Transverse colon (tissue), 3 donors: ENCODE results near the gene LMX1B.

Source experiments
- CTCF ChIP-seq, 5 experiments: fragments of 200-600 bp in 3 of 5; fragments of 450-650 bp in 2 of 5; sonication (generic) in 3 of 5; IDR thresholded peaks; 1 replicate in 2 of 5; 2 replicates in 3 of 5; pipeline ENCODE4 v1.5.1; 2016 to 2017; ENCODE audit warnings: antibody characterized with exemption in 5 of 5, inconsistent platforms in 3 of 5, mild to moderate bottlenecking in 2 of 5, moderate library complexity in 1 of 5
- POLR2A ChIP-seq: fragments of 450-650 bp; IDR thresholded peaks from one replicate; pipeline ENCODE4 v1.6.1; 2016; ENCODE audit warnings: antibody characterized with exemption, mild to moderate bottlenecking, moderate library complexity

GRCh38 chr9:126676685-126677143 is 63.0 kb downstream of the LMX1B start:
- TF ChIP-seq CTCF (IDR thresholded peaks at IDR 0.05) (no peak), POLR2A (no peak)
